GM18873 (cell line): ENCODE data around the gene COX19.

Experiments used
- ATAC-seq: cut with Tn5 transposase; IDR thresholded peaks from one replicate; pipeline ENCODE4 v1.9.1; 2021; ENCODE audit warnings: mild to moderate bottlenecking, moderate library complexity, moderate number of reproducible peaks; ENCODE audit not compliant: unreplicated experiment, low FRiP score

COX19 gene

DNA sequence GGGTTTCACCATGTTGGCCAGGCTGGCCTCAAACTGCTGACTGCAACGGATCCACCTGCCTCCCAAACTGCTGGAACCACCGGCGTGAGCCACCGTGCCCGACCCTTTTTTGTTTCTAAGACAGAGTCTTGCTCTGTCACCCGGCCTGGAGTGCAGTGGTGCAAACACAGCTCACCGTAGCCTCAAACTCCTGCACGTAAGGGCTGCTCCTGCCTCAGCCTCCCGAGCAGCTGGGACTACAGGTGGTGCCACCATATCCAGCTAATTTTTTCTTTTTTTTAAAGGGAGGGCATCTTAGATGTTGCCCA lies 57.3 kb downstream of the COX19 start:
- no peak for ATAC-seq

GRCh38 chr7:917255-918117 lies 57.9 kb downstream of the COX19 start:
- ATAC-seq, result no peak

- ATAC-seq, result no peak
These were observed 58.9 kb downstream of the COX19 start for GRCh38 chr7:916291-916941.
